NCI-H146 (cell line): Measurements from ENCODE around the gene CYB561D2.
A peak's percentile ranks its signal among the peaks of the same experiment; 100 is the strongest.

Experiments
- DNase-seq: peaks from one replicate; lab custom pipeline; 2025; lab: John Stamatoyannopoulos, UW

The CYB561D2 gene

DNA sequence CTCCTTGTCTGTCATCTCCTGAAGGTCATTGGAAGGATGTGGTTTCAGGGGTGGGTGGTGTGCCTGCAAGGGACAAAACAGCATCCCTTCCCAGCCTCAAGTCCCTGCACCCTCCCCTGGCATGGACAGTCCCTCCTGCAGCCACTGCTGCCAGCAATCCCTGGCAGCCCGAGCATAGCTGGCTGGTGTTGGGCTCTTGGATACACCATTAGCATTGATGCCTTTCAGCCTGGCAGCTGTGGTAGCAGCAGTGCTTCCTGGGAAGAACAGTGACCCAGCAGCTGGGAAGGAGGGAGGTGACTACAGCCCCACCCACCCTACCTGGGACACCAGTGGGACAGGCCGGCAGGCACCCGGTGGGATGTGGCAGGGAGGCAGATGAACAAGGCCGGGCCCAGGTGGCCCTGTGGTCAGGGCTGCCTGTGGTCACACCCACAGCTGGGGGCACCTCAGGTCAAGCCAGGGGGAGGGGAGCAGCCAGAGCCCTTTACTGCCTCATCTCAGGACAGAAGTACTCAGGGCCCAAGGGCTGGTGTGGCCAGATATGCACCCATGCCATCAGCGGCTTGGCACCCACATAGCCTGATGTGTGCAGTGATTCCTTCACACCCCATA is 41.5 kb downstream of the CYB561D2 start:
- no peak for DNase-seq

DNA sequence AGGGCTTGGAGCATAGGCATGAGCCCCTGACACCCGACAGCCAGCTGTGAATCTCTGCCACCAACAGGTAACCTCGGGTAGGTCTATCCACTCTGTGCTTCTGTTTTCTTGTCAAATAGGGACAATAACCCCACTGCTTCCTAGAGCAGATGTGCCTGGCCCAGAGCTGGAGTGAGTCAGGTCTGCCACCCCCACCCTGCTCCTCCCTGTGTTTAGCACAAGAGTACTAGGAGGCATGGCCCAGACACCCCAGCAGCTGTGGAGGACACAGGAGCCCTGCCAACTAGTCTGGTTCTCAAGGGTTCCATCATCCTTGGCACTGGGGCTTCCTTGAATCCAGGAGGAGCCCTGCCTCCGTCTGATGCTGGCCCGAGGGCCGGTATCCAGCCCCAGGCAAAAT is 42.4 kb downstream of the CYB561D2 start:
- DNase-seq = no peak

DNA sequence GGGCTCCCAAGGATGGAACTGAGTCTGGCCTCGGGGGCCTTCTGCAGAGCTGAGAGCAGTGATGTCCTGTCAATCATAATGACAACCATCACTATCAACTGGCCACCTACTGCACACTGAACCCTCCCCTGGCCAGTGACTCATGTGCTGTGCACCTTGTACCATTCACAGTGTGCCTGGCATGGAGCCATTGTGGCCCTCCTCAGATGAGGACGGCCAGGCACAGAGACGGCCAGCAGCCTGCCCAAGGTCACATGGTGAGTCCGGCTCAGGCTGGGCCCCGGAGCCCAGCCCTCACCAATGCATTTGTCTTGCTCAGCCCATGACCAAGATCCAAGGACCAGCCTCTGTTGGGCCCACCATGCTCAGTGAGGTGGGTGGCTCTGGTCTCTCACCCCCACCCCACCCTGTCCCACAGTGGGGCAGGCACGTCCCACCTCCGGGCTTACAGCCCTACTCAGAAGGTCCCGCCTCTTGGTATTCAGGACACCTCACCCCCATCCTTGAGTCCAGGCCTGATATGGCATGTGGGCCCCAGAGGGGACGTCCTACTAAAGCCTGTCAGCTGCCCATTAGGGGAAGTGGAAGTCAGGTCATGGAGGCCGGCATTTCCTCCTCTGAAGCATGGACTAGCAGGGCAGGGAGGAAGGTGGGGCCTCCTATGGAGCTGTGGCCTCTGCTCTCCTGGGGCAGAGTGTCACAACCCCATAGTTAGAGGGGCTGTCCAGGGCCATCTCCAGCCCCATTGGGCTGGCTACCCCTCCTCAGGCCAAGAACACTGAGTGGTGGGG is 44.6 kb downstream of the CYB561D2 start:
- no peak for DNase-seq

DNA sequence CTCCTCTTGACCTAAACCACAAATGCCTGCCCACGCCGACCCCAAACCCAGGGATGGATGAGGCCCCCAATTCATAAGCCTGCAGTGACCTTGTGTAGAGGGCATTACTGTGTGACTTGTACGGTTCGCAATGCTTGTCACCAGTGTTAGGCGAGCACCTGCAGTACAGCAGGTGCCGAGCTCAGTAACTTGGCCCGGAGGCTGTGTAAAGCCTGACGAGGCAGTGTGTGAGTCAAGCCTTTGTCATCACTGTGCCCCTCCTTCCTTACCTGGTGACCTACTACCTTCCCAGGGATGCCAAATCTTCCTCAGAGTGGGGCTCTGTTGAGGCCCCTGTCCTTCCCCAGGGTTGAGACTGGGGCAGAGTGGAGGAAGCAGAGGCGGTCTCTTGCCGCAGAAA is 45.8 kb downstream of the CYB561D2 start:
- DNase-seq = peak; percentile 13

DNA sequence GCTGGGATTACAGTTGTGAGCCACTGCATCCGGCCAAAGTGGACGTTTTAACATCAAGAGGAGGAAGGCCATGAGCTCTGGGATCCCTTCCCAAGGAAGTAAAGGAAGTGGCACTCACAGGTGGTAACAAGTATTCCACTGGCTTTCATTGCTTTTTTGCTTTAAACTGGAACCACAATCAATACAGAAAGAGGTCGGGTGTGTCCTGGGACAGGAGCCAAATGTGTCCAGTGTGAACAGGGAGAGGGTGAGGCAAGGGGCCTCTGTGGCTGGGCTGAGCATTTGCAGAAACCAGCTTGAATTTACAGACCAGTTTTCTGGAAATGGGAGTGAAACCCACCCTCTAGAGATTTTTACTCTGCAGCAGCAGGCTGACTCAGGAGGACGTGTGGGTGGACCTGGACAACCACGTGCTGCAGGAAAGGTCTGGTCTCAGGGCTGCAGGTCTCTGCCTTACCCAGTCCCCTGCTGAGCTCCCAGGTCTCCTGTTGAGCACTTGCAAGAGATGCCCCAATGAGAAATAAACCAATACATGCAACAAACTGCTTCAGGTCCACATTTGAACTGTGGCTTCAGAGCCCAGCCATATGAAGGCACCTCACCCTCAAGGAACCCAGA is 51.4 kb downstream of the CYB561D2 start:
- peak; percentile 24 for DNase-seq
